Pancreas (tissue), 10 donors: ENCODE measurements around the gene TOX4. TPM values are rescaled to one million over a fixed set of nuclear protein-coding genes. Genes with fewer than 3 reads are reported as not detected.

ENCODE experiments used
- ATAC-seq, 4 donors: fragments of 200-7000 bp; cut with Tn5 transposase; one replicate each; pipeline versions ENCODE4 v1.8.0 to v1.9.1; 2020; ENCODE audit warnings: mild to moderate bottlenecking in 4 of 4, moderate library complexity in 4 of 4
- DNase-seq, 6 donors: peaks; one replicate each; pipeline ENCODE4 v3.0.0-alpha.2; 2020
- FAIRE-seq: peaks from 2 replicates; lab custom pipeline; 2012; peaks lifted over from hg19 to GRCh38; lab: Jason Lieb, UNC
- H3K27ac ChIP-seq, 4 donors: fragments of 200-600 bp; sonication (generic); 1 replicate in 3 of 4; 2 replicates in 1 of 4; pipeline versions ENCODE4 v1.5.0 to v1.8.0; 2020
- H3K27me3 ChIP-seq, 4 donors: fragments of 200-600 bp; one replicate each; pipeline ENCODE4 v1.8.0; 2021
- H3K36me3 ChIP-seq, 3 donors: fragments of 200-600 bp; sonication (generic) in 1 of 3; one replicate each; pipeline versions ENCODE4 v1.5.0 to v1.8.0; 2020 to 2021
- H3K4me1 ChIP-seq, 3 donors: fragments of 200-600 bp; one replicate each; pipeline ENCODE4 v1.8.0; 2021
- H3K4me3 ChIP-seq, 4 donors: fragments of 200-600 bp; sonication (generic) in 2 of 4; one replicate each; pipeline versions ENCODE4 v1.5.0 to v1.8.0; 2020 to 2021
- H3K9me3 ChIP-seq, 4 donors: fragments of 200-600 bp; one replicate each; pipeline ENCODE4 v1.8.0; 2021
- WGBS, 2 donors: extraction: QIAGEN DNeasy Blood & Tissue Kit; methylation state at CpG; one replicate each; pipeline ENCODE4 v1.1.7; 2013; 5-methylcytosine and 5-hydroxymethylcytosine counted together
- intact Hi-C, 3 donors: fragments of 100-400 bp; cut with DNase I; formaldehyde crosslinking; loops; one replicate each; pipeline versions ENCODE4 v1.11.1 to v1.14.2; 2022
- polyA plus RNA-seq, 2 donors: library from polyadenylated mRNA; stranded (reverse); fragments of 200-250 nt; gene quantifications; one replicate each; pipeline ENCODE4 v1.2.3, GENCODE V29; 2013
- total RNA-seq, 6 donors: library from RNA; stranded (reverse); fragmentation: NEBNext Ultra II Directional in 4 of 6; extraction: Animal tissue kit (Norgen Biotek cat#: 25700) in 4 of 6; gene quantifications; one replicate each; pipeline versions ENCODE4 v1.2.1 to v1.2.4, GENCODE V29; 2021 to 2023
- TF ChIP-seq, protein P1 (sequence below), 4 donors: fragments of 200-600 bp; sonication (generic) in 3 of 4; IDR thresholded peaks; one replicate each; pipeline versions ENCODE4 v1.5.0 to v1.8.0; 2021; ENCODE audit warnings: antibody characterized with exemption in 4 of 4
- donor health status: healthy with polysubstance abuse.
- donor health status: DM: no; HTN: no; CAD: no; lungs with moderate emphysema.
- donor health status: DM: no; HTN: no; CAD: no.
- donor health status: control.
- donor health status: control.
- donor health status: Bipolar disorder and iron deficiency.
- donor health status: DM: yes; HTN: yes; CAD: no.
- donor health status: DM: no; HTN: no; CAD: no.
- donor health status: DM: no; HTN: no; CAD: no.
- donor health status: DM: yes; HTN: yes; CAD: no.

Gene TOX4
- total and polyA plus RNA-seq, 8 donors, result 13.2 to 39.7 (median 36.8) TPM

DNA sequence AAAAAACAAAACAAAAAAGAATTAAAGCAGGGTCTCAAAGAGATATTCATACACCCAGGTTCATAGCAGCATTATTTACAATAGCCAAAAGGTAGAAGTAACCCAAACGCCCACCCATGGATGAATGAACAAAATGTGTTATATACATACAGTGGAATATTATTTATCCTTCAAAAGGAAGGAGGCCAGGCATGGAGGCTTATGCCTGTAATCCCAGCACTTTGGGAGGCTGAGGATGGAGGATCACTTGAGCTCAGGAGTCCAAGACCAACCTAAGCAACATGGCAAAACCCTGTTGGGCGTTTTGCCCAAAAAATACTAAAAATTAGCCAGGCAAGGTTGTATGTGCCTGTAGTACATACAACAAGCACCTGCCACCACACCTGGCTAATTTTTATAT, 29.6 kb downstream of the TOX4 start:
- DNase-seq (no peak), ATAC-seq (no peak), FAIRE-seq (no peak)
- Histone ChIP-seq H3K36me3 (peaks cover 0 to 11% (median 1%) of the 10 kb centered on the region in 3 donors), H3K4me1 (peaks cover 6 to 14% (median 8%) of the 10 kb centered on the region in 3 donors), H3K27me3 (no peaks in the 10 kb centered on the region), H3K27ac (no peak overlapping the region), H3K9me3 (no peaks in the 10 kb centered on the region), H3K4me3 (no peak overlapping the region)
- TF ChIP-seq, protein P1, sequence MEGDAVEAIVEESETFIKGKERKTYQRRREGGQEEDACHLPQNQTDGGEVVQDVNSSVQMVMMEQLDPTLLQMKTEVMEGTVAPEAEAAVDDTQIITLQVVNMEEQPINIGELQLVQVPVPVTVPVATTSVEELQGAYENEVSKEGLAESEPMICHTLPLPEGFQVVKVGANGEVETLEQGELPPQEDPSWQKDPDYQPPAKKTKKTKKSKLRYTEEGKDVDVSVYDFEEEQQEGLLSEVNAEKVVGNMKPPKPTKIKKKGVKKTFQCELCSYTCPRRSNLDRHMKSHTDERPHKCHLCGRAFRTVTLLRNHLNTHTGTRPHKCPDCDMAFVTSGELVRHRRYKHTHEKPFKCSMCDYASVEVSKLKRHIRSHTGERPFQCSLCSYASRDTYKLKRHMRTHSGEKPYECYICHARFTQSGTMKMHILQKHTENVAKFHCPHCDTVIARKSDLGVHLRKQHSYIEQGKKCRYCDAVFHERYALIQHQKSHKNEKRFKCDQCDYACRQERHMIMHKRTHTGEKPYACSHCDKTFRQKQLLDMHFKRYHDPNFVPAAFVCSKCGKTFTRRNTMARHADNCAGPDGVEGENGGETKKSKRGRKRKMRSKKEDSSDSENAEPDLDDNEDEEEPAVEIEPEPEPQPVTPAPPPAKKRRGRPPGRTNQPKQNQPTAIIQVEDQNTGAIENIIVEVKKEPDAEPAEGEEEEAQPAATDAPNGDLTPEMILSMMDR (IDR thresholded peaks at IDR 0.05), result no peak
- intact Hi-C loops, result no loop called here
- 78 to 91% methylated on average over 2 of the region's 2 CpGs for WGBS, 2 donors

DNA sequence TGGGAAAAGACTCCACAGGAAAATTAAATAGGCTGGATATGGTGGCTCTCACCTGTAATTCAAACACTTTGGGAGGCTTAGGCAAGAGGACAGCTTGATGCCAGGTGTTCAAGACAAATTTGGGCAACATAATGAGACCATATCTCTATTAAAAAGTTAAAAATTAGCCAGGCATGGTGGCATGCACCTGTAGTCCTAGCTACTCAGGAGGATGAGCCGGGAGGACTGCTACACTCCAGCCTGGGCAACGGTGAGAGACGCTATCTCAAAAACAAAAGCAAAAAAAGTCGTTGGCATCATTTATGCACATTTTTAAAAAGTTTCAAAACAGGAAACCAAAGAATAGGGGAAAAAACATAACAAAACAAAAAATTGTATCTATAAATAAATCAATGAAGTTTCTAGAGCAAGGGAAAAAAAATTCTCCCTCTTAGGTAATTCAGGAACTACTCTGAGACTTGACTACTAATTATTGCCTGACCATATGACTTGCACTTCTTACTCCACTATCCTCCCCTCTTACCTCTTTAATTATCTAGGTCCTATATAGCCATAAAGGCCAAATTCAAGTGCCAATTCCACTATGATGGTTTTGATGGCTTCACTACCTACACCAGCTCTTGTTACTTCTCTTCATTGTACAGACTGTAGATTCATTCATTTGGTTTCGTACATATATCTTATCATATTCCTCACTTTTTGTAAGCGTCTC, 32.6 kb downstream of the TOX4 start:
- no peak for ATAC-seq
- no peaks in the 10 kb centered on the region for H3K27me3 ChIP-seq
- no peak for FAIRE-seq
- no peaks in the 10 kb centered on the region for H3K36me3 ChIP-seq
- WGBS, 2 donors, result 75 to 79% methylated on average over 6 of the region's 6 CpGs
- no peak overlapping the region for H3K27ac ChIP-seq
- H3K9me3 ChIP-seq, result no peaks in the 10 kb centered on the region
- peaks cover 6 to 14% (median 8%) of the 10 kb centered on the region in 3 donors for H3K4me1 ChIP-seq
- peak overlapping the region in 2 of 4 donors; percentile 58 to 73 for H3K4me3 ChIP-seq
- TF ChIP-seq, protein P1 (IDR thresholded peaks at IDR 0.05), result no peak
- intact Hi-C loops, result no loop called here
- no peak for DNase-seq

DNA sequence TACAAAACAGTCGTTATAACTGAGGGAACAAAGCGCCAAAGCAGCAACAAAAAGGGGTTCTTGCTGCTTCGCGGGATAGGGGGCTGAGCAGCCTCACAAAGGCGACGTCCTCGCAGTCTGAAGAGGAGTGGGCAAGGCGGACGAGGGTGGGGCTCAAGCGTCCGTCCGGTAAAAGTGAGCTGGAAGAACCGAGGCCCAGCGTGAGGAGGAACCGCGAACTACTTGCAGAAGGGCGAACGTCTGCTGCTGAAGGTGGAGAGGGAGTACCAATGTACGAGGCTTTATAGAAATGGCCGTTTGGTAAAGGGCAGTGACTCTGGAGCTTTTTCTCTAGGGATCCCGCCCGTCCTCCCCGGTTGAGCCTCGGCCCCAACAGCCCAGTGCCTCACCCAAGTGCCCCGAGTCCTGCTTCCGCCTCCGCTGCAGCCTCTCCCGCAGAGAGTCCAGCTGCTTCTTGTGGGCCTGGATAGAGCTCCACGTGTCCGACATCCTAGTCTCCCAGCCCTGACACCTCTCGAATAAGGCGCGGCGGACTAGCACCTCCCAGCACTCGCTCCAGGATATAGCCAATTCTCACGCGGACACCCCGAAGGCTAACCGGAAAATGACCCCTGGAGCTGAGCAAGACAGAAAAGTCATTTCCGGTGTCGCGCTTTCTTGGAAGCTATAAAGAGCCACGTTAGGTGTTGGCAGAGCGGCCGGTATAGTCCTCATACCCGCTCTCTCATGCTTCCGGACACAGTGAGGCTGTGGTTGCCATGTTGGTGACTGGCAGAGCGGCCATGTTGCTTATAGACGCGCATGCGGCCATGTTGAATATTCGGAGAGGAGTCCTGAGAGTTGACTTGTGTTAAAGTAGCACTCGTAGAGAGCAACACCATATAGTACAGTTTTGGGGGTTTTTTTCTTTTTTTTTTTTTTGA, 34.0 kb downstream of the TOX4 start, which contains the start of gene METTL3:
TSS of gene METTL3 (minus strand) at position 606 of the 923 bp plus-strand sequence. CDS start at position 489, 117 bp downstream.
- H3K36me3 ChIP-seq, result no peaks in the 10 kb centered on the region
- intact Hi-C loops, result no loop called here
- ATAC-seq, result peak; percentile 99
- peak within 1 kb of the TSS; percentile 40 to 89 (median 72) for H3K27ac ChIP-seq
- H3K27me3 ChIP-seq, result no peaks in the 10 kb centered on the region
- DNase-seq, result peak; percentile 84 to 98 (median 98)
- peaks cover 6 to 14% (median 8%) of the 10 kb centered on the region in 3 donors for H3K4me1 ChIP-seq
- TF ChIP-seq, protein P1 (IDR thresholded peaks at IDR 0.05), result no peak
- no peaks in the 10 kb centered on the region for H3K9me3 ChIP-seq
- peak; percentile 91 for FAIRE-seq
- peak within 1 kb of the TSS; percentile 58 to 73 (median 68) for H3K4me3 ChIP-seq
- 0 to 1% methylated on average over 52 to 53 of the region's 53 CpGs for WGBS, 2 donors

DNA sequence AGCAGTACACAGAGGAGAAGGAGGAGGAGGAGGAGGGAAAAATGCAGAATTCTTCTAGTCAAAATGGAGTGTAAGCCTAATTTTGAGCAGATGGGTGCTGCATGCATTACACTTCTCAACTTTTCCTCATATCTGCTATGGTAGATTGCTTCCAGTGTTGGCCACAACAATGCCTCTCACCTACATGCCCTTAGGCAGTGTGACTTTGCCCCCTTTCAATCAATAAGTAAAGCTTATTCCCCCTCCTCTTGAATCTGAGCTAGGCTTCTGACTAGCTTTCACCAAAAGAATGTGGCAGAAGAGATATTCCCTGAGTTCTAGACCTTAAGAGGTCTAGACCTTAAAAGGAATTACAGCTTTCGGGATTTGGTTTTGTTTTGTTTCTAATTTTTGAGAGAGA, 37.3 kb downstream of the TOX4 start:
- no peak for DNase-seq
- FAIRE-seq, result no peak
- Histone ChIP-seq H3K9me3 (no peaks in the 10 kb centered on the region), H3K4me1 (peaks cover 6 to 11% (median 8%) of the 10 kb centered on the region in 3 donors), H3K4me3 (no peak overlapping the region), H3K27ac (no peak overlapping the region), H3K36me3 (no peaks in the 10 kb centered on the region), H3K27me3 (no peaks in the 10 kb centered on the region)
- no peak for ATAC-seq
- intact Hi-C loops, result no loop called here
- TF ChIP-seq, protein P1 (IDR thresholded peaks at IDR 0.05), result no peak
- WGBS, 2 donors, result 88 to 93% methylated on average over 1 of the region's 1 CpG
